WTC11 (cell line): Measurements from ENCODE around the gene EIF3A. TPM values are rescaled to one million over a fixed set of nuclear protein-coding genes. Genes with fewer than 3 reads are reported as not detected.

Experiments used
- ATAC-seq: fragments of 200-7000 bp; cut with Tn5 transposase; 2 replicates; pipeline ENCODE4 v1.10.0; 2021; ENCODE audit warnings: mild to moderate bottlenecking, moderate library complexity
- CTCF ChIA-PET: fragments of 300-600 bp; sonication (Branson Sonifier 250); formaldehyde crosslinking; loops from one replicate; lab custom pipeline; 2021; ENCODE audit warnings: antibody characterized with exemption; lab: Charles Lee
- POLR2A ChIA-PET: fragments of 350-600 bp; sonication (Branson Sonifier 250); formaldehyde crosslinking; loops from one replicate; lab custom pipeline; 2021; ENCODE audit warnings: antibody characterized with exemption; lab: Charles Lee
- DNase-seq: peaks from one replicate; pipeline ENCODE4 v3.0.0; 2021; ENCODE audit warnings: low spot score
- H3K27ac Mint-ChIP-seq: 2 replicates; pipeline ENCODE4 v1.8.0; 2021; ENCODE audit warnings: mixed read lengths
- H3K27me3 Mint-ChIP-seq: 2 replicates; pipeline ENCODE4 v1.8.0; 2021; ENCODE audit warnings: low read depth, mild to moderate bottlenecking, moderate library complexity, mixed read lengths
- H3K36me3 Mint-ChIP-seq: 2 replicates; pipeline ENCODE4 v1.8.0; 2021; ENCODE audit warnings: mixed read lengths
- H3K4me1 Mint-ChIP-seq: 2 replicates; pipeline ENCODE4 v1.8.0; 2022; ENCODE audit warnings: mixed read lengths
- H3K4me3 Mint-ChIP-seq: 2 replicates; pipeline ENCODE4 v1.8.0; 2021; ENCODE audit warnings: mild to moderate bottlenecking, moderate library complexity, mixed read lengths
- H3K9me3 Mint-ChIP-seq: 2 replicates; pipeline ENCODE4 v1.8.0; 2021; ENCODE audit warnings: mixed read lengths
- ARID4B ChIP-seq: sonication (generic); formaldehyde crosslinking; IDR thresholded peaks from 2 replicates; pipeline ENCODE4 v1.8.0; 2023; ENCODE audit warnings: missing genetic modification reagents, mild to moderate bottlenecking, borderline replicate concordance
- ATF6 ChIP-seq: sonication (generic); formaldehyde crosslinking; IDR thresholded peaks from 2 replicates; pipeline ENCODE4 v1.8.1; 2023; ENCODE audit warnings: mild to moderate bottlenecking, missing genetic modification reagents
- CTCF ChIP-seq: fragments of 200-600 bp; IDR thresholded peaks from 2 replicates; pipeline ENCODE4 v1.8.0; 2022; ENCODE audit warnings: antibody characterized with exemption
- ELF4 ChIP-seq: sonication (generic); formaldehyde crosslinking; IDR thresholded peaks from 2 replicates; pipeline ENCODE4 v1.8.1; 2022; ENCODE audit warnings: low read depth, mild to moderate bottlenecking, moderate library complexity, missing genetic modification reagents
- EMX1 ChIP-seq: fragments of 250-450 bp; sonication (Bioruptor Pico); IDR thresholded peaks from 2 replicates; pipeline ENCODE4 v1.8.0; 2021; ENCODE audit warnings: mild to moderate bottlenecking
- FOXK1 ChIP-seq: sonication (generic); formaldehyde crosslinking; IDR thresholded peaks from 2 replicates; pipeline ENCODE4 v1.8.0; 2022; ENCODE audit warnings: mild to moderate bottlenecking, moderate library complexity, missing genetic modification reagents
- FOXP4 ChIP-seq: sonication (generic); formaldehyde crosslinking; IDR thresholded peaks from 2 replicates; pipeline ENCODE4 v1.8.0; 2022; ENCODE audit warnings: mild to moderate bottlenecking, missing genetic modification reagents
- GRHL2 ChIP-seq: fragments of 250-450 bp; sonication (Bioruptor Pico); IDR thresholded peaks from 2 replicates; pipeline ENCODE4 v1.8.0; 2022; ENCODE audit warnings: mild to moderate bottlenecking, moderate library complexity; ENCODE audit not compliant: insufficient replicate concordance, severe bottlenecking
- HMGA2 ChIP-seq: fragments of 250-450 bp; sonication (Bioruptor Pico); IDR thresholded peaks from 2 replicates; pipeline ENCODE4 v1.4.0; 2021; ENCODE audit warnings: mild to moderate bottlenecking, moderate library complexity
- JAZF1 ChIP-seq: fragments of 250-450 bp; sonication (Bioruptor Pico); IDR thresholded peaks from 2 replicates; pipeline ENCODE4 v1.9.0; 2021; ENCODE audit warnings: moderate library complexity, mild to moderate bottlenecking, inconsistent platforms
- JUN ChIP-seq: sonication (generic); formaldehyde crosslinking; IDR thresholded peaks from 2 replicates; pipeline ENCODE4 v1.8.0; 2023; ENCODE audit warnings: mild to moderate bottlenecking, missing genetic modification reagents
- MYBL2 ChIP-seq: sonication (generic); formaldehyde crosslinking; IDR thresholded peaks from 2 replicates; pipeline ENCODE4 v1.8.1; 2023; ENCODE audit warnings: mild to moderate bottlenecking, moderate library complexity, missing genetic modification reagents
- NFATC4 ChIP-seq: fragments of 250-450 bp; sonication (Bioruptor Pico); IDR thresholded peaks from 2 replicates; pipeline ENCODE4 v1.9.0; 2021; ENCODE audit warnings: mild to moderate bottlenecking
- NR1H2 ChIP-seq: sonication (generic); formaldehyde crosslinking; IDR thresholded peaks from 2 replicates; pipeline ENCODE4 v1.9.0; 2021; ENCODE audit warnings: mild to moderate bottlenecking, moderate library complexity, missing genetic modification reagents
- SOX15 ChIP-seq: fragments of 250-450 bp; sonication (Bioruptor Pico); IDR thresholded peaks from 2 replicates; pipeline ENCODE4 v1.9.0; 2021; ENCODE audit warnings: mild to moderate bottlenecking
- TCF7 ChIP-seq: sonication (generic); formaldehyde crosslinking; IDR thresholded peaks from 2 replicates; pipeline ENCODE4 v1.8.0; 2022; ENCODE audit warnings: mild to moderate bottlenecking, low read depth, missing genetic modification reagents, moderate library complexity
- ZNF121 ChIP-seq: sonication (generic); formaldehyde crosslinking; IDR thresholded peaks from 2 replicates; pipeline ENCODE4 v1.8.0; 2023; ENCODE audit warnings: missing genetic modification reagents
- ZNF219 ChIP-seq: sonication (generic); formaldehyde crosslinking; IDR thresholded peaks from 2 replicates; pipeline ENCODE4 v1.8.0; 2023; ENCODE audit warnings: missing genetic modification reagents, mild to moderate bottlenecking, borderline replicate concordance
- ZNF317 ChIP-seq: sonication (generic); formaldehyde crosslinking; IDR thresholded peaks from 2 replicates; pipeline ENCODE4 v1.8.1; 2023; ENCODE audit warnings: low read depth, mild to moderate bottlenecking, moderate library complexity, missing genetic modification reagents, borderline replicate concordance
- ZNF512 ChIP-seq: sonication (generic); formaldehyde crosslinking; IDR thresholded peaks from 2 replicates; pipeline ENCODE4 v1.8.1; 2022; ENCODE audit warnings: missing genetic modification reagents, borderline replicate concordance
- total RNA-seq: library from RNA; stranded (reverse); gene quantifications from 3 replicates; pipeline ENCODE4 v1.2.3, GENCODE V29; 2021

EIF3A gene
- total RNA-seq, 1 experiment from 2014 or later, result 213 TPM

- Mint-ChIP-seq H3K27ac (no peak overlapping the region), H3K9me3 (no peaks in the 10 kb centered on the region), H3K4me1 (no peaks in the 10 kb centered on the region), H3K36me3 (no peaks in the 10 kb centered on the region), H3K4me3 (no peak overlapping the region), H3K27me3 (no peaks in the 10 kb centered on the region; the same call in 1 of the 2 replicates)
- CTCF ChIA-PET, result no interaction called here
- TF ChIP-seq MYBL2 (CRISPR knock-in tag) (no peak), ELF4 (CRISPR knock-in tag) (no peak), ZNF121 (CRISPR knock-in tag) (no peak), SOX15 (CRISPR knock-in tag) (no peak), ATF6 (CRISPR knock-in tag) (no peak), ZNF512 (no peak), CTCF (no peak), ZNF317 (CRISPR knock-in tag) (no peak), NFATC4 (CRISPR knock-in tag) (no peak), FOXK1 (CRISPR knock-in tag) (no peak), ZNF219 (CRISPR knock-in tag) (no peak)
- ATAC-seq (no peak), DNase-seq (no peak)
- POLR2A ChIA-PET, result no interaction called here
These were observed 10.4 kb upstream of the EIF3A start for GRCh38 chr10:119090968-119091367.

GRCh38 chr10:119090026-119090795 is 9.6 kb upstream of the EIF3A start:
- CTCF ChIA-PET, result no interaction called here
- TF ChIP-seq NR1H2 (no peak), JUN (CRISPR knock-in tag) (no peak), FOXP4 (CRISPR knock-in tag) (no peak), ZNF512 (no peak), GRHL2 (CRISPR knock-in tag) (no peak), EMX1 (no peak), JAZF1 (CRISPR knock-in tag) (no peak), HMGA2 (CRISPR knock-in tag) (no peak), TCF7 (CRISPR knock-in tag) (no peak), ARID4B (CRISPR knock-in tag) (no peak)

More at GRCh38 chr10:119090026-119090795, 9.6 kb upstream of the EIF3A start:
- ATAC-seq, result no peak
- DNase-seq, result no peak
- Mint-ChIP-seq H3K27ac (no peak overlapping the region), H3K27me3 (no peaks in the 10 kb centered on the region; the same call in 1 of the 2 replicates), H3K9me3 (no peaks in the 10 kb centered on the region), H3K4me3 (no peak overlapping the region), H3K4me1 (peaks cover 2% of the 10 kb centered on the region), H3K36me3 (no peaks in the 10 kb centered on the region)
- POLR2A ChIA-PET, result no interaction called here
